ENCODE measurements around the gene MAGEH1.
"Not testable (repeated sequence)": the region's sequence is repeated elsewhere in the genome, so short reads cannot be mapped to it uniquely, and the experiment has no call there.

Gene MAGEH1, protein sequence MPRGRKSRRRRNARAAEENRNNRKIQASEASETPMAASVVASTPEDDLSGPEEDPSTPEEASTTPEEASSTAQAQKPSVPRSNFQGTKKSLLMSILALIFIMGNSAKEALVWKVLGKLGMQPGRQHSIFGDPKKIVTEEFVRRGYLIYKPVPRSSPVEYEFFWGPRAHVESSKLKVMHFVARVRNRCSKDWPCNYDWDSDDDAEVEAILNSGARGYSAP

DNA sequence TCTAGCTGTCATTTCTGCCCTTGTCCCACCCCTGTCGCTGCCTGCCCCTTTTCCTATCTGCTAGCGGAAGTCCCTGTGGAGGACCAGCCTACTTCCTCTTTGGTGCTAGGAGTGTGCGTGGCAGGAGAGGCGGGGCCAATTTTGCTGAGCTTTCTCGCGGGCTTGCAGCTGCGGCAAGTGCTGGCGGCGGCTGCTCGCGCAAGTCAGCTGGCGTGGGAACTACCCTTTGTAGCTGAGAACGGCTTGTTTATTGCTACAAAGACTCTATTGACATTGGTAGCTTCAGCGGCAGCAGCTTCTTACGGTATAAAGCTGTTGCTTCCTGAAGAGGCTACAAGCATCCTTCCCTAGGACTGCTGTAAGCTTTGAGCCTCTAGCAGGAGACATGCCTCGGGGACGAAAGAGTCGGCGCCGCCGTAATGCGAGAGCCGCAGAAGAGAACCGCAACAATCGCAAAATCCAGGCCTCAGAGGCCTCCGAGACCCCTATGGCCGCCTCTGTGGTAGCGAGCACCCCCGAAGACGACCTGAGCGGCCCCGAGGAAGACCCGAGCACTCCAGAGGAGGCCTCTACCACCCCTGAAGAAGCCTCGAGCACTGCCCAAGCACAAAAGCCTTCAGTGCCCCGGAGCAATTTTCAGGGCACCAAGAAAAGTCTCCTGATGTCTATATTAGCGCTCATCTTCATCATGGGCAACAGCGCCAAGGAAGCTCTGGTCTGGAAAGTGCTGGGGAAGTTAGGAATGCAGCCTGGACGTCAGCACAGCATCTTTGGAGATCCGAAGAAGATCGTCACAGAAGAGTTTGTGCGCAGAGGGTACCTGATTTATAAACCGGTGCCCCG lies at the start of gene MAGEH1:
Gene MAGEH1, plus strand, starts transcription at position 138 of the 843 bp plus-strand sequence. Its CDS starts 248 bp downstream, at position 386.
- peak; percentile 39 to 47 for DNase-seq (ENCODE audit: low read depth in 2 of 2)

DNA sequence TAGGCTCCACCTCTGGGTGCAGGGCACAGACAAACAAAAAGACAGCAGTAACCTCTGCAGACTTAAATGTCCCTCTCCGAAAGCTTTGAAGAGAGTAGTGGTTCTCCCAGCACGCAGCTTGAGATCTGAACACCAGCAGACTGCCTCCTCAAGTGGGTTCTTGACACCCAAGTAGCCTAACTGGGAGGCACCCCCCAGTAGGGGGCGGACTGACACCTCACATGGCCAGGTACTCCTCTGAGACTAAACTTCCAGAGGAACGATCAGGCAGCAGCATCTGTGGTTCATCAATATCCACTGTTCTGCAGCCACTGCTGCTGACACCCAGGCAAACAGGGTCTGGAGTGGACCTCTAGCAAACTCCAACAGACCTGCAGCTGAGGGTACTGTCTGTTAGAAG lies 24.8 kb upstream of the MAGEH1 start:
- not testable (repeated sequence) for DNase-seq (ENCODE audit: low read depth in 2 of 2)

DNA sequence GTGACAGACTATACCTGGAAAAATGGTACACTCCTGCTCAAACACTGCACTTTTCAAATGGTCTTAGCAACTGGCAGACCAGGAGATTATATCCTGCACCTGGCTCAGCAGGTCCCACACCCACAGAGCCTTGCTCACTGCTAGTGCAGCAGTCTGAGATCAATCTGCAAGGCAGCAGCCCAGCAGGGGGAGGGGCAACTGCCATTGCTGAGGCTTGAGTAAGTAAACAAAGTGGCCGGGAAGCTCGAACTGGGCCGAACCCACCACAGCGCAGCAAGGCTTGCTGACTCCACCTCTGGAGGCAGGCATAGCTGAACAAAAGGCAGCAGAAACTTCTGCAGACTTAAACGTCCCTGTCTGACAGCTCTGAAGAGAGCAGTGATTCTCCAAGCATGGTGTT lies 8.5 kb upstream of the MAGEH1 start:
- DNase-seq (ENCODE audit: low read depth in 2 of 2): not testable (repeated sequence)

DNA sequence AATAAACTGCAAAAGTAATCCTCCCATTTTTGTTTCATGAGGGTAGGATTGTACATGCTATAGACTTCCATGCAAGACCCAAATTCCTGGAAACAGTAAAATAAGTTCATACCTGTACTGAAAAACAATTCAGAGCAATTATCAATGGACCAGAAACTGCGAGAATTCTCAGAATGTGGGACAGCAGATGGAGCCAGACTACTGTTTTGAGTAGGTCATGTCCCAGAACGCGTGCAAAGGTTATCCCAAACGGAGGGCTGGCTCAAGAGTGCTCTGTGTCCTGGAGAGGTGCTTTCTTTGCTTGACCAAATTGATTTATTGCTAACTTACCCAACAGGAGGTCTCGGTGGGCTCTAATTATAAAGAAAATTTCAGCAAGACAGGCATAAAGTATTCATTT lies 1.7 kb upstream of the MAGEH1 start:
- no peak for DNase-seq (ENCODE audit: low read depth in 2 of 2)

DNA sequence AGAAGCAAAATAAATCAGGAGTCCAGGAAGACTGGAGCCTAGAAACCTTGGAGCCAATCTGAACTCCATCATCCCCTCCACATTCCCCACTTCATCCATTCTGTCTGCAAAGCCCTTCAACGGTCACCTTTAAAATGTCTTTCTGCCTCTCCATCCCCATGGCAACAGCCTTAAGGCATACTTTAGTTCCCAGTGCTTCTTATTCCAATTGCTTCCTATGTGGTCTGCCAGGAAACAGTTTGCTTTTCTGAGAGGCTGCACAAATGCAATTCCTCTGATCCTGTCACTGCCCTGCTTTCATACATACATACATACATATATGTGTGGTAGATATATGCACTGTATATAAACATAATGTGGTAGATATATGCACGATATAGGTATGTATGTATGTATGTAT lies 786 bp upstream of the MAGEH1 start:
- DNase-seq (ENCODE audit: low read depth in 2 of 2): no peak

DNA sequence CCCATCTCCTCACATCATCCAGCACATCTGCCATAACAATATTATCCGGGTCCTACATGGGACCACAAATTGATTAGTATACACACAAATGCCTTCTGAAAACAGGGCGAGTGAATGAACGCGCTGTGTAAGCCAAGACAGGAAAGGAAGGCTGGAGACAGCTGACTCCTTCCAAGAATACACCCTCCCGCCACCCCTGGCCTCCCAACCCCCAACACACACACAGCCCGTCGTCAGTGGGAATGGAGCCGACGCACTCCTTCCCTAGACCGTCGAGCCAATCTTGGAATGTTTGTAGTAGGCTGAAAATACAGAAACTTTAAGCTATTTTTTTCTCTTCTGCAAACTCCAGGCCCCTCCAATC lies 319 bp upstream of the MAGEH1 start:
- no peak for DNase-seq (ENCODE audit: low read depth in 2 of 2)

DNA sequence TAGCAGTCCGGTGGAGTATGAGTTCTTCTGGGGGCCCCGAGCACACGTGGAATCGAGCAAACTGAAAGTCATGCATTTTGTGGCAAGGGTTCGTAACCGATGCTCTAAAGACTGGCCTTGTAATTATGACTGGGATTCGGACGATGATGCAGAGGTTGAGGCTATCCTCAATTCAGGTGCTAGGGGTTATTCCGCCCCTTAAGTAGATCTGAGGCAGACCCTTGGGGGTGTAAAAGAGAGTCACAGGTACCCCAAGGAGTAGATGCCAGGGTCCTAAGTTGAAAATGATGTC lies 852 bp downstream of the MAGEH1 start:
- DNase-seq (ENCODE audit: low read depth in 2 of 2): no peak

DNA sequence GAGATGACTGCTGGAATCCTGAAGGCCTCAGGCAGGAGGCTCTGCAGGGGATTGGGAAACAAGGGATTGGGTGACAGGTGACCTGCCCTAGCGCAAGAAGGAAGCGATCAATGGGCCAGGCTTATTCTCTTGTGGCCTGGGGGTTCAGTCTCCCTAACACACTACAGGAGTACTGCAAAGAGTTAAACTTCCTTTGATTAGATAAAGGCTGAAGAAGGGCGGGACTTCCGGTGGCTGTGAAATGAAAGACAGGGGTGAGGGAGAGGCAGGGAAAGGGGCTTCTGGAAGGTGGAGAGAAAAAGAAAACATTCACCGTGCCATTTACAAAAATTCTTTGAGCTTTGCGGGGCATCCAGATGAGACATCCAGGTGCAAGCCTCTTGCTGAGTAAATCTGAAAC lies 3.8 kb downstream of the MAGEH1 start:
- not testable (repeated sequence) for DNase-seq (ENCODE audit: low read depth in 2 of 2)

DNA sequence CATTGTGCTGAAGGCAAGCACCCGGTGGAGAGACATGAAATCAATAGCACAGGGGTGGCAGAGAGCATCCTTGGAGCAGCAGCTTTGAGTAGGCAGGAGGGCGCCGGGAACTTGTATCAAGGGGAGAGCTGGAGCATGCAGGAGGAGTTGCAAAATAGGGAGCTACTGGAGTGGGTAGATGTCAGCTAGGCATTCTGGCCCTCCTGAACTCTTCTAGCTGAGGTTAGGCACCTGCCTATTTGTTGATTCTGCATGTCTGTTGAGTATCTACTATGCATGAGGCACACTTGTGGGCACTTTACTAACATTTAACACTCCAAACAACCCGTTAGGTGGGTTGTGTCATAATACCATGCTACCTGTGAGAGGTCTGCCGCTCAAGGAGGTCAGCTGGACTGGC lies 7.5 kb downstream of the MAGEH1 start:
- DNase-seq (ENCODE audit: low read depth in 2 of 2): not testable (repeated sequence)

DNA sequence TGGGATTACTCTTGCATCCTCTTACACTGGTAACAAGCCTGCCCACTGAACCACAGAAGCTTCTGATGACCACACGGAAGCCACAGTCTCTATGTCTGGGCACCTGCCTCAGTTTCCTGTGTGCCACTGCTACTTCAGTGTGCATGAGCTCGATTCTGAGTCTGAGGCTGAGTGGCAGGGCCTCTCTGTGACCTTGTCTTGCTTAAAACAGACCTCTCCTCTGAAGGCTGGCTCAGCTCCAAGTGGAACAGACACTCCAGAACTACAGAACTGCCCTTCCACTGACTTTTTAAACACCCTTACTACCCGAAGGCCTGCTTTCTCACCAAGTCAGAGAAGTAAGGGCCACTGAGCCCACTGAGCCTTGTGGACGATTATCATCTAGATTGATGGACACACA lies 8.0 kb downstream of the MAGEH1 start:
- not testable (repeated sequence) for DNase-seq (ENCODE audit: low read depth in 2 of 2)

DNA sequence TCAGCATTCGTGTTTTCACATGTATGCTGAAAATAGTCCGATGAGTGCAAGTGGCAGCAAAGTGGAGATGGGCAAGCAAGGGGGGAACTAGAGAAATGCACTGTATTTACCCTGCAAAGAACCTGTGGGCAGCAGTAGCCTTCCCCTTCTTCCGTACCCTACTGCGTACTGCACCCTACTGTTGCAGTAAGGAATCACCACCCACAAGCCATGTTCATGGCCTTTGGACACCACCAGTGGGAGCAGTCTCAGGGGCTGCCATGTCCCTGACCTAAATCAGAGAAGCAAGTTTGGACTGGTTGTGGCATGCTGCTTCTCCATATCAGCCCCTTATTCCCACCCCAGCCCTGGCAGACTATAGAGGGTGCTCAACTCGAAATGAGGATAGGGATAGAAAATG lies 12.1 kb downstream of the MAGEH1 start:
- not testable (repeated sequence) for DNase-seq (ENCODE audit: low read depth in 2 of 2)

DNA sequence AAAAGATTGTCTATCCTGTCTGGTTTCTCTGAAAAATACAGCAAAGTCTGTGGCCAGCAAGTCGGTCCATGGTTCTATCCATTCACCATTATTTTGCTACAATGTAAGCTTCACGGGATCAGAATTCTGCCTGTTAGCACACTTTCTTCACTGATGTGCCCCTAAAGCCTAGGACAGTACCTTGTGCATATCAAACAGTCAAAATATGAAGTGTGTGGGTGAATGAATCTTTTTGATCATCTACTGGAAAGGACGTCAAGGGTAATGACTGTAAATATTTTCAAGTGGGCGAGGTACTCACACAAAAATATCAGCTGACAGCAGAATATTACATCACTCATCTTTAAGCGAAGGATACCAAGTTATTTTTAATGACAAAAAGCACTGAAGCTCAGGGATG lies 13.2 kb downstream of the MAGEH1 start:
- DNase-seq (ENCODE audit: low read depth in 2 of 2): not testable (repeated sequence)

DNA sequence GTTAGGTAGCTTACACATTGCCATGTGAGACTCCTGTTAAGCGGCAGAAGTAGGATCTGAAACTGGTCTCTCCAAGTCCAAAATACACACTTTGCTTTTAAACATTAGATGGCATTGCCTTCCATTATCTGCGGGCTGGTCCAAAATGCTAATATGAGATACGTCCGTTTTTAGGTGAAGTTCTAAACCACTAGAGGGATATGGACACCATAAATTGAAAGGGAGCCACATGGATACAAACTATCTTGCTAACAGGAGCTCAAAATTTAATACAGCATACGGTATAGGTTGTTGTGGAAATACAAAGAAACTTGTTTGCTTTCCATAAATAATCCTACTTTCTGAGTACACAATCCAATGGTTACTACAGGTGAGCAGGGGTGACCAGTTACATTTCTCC lies 13.9 kb downstream of the MAGEH1 start:
- not testable (repeated sequence) for DNase-seq (ENCODE audit: low read depth in 2 of 2)

DNA sequence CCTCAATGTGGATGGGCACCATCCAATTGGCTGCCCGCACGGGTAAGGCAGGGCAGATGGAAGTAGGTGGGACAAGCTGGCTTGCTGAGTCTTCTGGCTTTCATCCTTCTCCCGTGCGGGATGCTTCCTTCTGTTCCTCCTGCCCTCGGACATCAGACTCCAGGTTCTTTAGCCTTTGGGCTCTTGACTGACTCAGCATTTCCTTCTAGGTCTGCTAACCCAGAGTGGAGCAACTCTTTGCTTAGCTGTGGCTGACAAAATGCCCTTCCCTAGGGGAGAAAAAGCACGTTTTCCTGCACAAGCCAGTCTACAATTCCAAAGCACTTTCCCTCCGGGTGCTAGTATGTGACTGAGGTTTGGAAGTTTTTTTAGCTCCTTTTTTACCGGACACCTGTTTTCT lies 28.0 kb downstream of the MAGEH1 start:
- DNase-seq (ENCODE audit: low read depth in 2 of 2): not testable (repeated sequence)

DNA sequence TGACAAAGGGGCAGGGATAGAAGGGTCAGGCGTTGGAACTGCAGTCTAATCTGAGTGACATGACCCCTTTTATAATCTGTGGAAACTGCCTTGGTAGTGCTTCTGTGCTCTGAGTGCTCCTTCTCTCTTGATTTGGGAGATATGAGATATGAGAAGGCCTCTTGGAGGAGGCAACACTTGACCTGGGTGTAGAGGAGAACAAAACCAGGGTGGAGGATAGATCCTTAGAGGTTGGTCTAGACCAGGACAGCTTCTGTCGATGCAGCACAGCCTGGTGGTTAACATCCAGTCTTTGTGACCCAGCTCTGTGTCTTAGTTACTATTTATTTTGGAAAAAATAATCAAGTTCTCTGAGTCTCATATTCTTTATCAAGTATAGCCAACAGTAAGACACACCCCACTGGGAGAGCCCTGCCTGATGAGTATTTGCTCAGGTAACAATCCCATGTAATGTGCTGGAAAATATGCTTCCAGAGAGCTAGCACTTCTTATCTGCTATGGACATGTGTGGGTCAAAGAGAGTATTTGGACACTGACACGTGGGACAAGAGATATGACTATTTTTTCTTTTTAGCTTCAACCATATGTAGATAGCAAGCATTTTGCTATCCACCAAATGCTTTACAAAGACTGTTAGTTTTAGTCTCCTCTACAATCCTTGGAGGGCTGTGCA lies 28.6 kb downstream of the MAGEH1 start:
- DNase-seq (ENCODE audit: low read depth in 2 of 2): no peak

DNA sequence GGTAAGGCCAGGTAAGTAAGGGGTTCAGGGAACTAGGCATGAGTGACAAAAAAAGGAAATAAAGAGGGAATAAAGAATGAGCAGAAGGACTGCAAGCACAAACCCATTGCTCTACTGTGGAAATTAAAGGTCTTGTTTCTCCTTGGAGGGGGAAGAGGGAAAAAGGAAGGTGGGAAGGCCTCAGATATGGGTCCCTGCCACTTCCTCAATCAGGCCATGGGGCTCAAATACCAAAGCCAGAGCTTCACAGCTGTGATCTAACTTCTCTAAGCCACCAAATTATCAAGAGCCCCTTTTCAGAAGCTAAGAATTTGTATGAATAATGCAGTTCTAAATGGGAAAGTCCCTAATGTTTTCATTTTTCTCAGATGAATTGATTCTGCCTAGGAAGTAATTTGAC lies 33.0 kb downstream of the MAGEH1 start:
- no peak for DNase-seq (ENCODE audit: low read depth in 2 of 2)

DNA sequence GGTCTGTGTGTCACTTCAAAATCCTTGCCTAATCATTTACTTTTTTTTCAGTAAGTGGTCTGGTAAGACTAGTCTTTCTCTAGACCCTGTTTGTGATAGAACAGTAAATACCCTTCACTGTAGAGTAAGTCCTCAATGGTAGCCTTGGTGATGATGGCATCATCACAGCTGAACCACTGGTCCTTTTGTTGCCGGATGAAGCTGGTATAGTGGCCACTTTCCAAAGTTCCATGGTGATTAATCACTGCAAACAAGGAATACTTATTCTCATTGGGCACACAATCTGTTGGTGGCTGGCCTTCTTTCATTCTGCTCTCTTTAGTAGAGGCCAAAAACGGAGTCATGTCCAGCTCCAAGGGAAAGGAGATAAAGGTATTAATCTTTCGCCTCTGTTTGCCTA lies 34.8 kb downstream of the MAGEH1 start:
- no peak for DNase-seq (ENCODE audit: low read depth in 2 of 2)

DNA sequence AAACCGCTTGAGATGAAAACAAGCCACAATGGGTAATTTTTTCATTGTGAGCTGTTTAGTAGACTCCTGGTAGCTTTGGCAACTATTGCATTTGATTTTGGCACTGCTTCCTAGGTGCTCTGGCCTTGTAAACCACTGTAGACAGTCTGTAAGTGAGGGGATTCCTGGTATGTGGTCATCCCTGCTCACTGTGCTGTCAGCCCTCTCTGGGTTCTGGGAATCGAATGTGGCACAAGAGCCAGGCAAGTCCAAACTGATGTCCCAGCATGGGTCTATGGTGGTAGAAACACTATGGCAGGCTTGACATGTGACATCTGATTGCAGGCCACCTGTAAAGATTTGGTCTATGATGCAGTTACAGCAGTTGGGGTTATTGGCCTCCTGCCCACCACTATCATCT lies 35.2 kb downstream of the MAGEH1 start:
- DNase-seq (ENCODE audit: low read depth in 2 of 2): no peak

DNA sequence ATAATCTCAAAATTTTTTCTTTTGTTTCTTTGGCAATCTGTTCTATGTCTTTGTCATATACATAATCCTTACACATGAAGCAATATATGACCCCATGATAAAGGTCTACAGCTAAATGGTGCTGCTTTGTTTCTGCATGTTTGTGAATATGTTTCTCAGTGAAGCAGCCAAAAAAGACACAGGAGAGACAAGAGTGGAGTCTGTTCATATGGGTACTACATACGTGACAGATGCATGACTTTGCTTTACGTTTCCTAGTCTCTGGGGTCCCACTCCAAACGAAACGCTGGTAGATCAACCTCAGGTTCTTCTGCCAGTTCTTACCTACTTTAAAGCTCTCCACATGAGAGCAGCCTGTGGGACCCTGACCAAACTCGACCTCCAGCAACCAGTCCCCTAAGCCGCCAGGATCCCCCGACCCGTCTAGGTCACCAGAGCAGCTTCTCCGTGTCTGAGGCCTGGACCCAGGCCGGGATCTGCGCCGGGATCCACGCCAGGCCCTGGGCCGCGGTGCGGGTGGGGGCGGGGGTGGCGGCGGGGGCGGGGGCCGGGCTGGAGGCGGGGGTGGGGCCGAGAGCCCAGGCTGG lies 36.2 kb downstream of the MAGEH1 start:
- no peak for DNase-seq (ENCODE audit: low read depth in 2 of 2)

DNA sequence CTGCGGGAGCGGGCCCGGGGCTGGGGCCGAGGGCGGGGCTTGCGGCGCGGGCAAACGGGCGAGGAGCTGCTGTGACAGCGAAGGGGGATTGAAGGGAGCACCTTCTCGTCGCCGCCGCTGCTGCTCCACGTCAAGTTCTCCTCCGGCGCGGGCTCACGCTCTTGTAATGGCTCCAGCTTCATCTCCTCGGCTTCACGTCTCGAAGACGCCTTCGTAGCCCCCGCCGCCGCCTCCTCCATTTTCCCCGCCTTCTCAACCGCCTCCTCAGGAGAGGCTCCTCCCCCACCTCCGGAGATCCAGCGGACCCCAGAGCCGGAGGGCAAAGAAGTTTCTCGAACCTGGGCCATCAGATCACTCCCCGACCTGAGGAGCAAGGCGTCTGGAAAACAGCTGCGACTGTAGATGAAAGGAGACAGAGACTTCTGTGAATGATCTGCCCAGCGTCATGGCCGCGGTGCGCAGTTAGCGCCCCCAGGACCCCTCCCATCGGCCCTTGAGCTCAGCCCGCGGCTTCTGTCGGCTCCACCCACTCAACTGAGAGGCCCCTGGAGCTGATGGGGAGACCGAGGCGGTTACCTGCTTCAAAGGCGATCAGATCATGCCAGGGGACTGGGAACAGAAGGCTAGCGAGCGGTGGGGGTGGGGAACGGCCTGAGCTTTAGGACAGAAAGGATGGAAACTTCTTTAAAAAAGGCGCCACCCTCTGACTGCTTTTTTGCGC lies 36.8 kb downstream of the MAGEH1 start:
- DNase-seq (ENCODE audit: low read depth in 2 of 2): peak in 1 of 2 donors; percentile 17

DNA sequence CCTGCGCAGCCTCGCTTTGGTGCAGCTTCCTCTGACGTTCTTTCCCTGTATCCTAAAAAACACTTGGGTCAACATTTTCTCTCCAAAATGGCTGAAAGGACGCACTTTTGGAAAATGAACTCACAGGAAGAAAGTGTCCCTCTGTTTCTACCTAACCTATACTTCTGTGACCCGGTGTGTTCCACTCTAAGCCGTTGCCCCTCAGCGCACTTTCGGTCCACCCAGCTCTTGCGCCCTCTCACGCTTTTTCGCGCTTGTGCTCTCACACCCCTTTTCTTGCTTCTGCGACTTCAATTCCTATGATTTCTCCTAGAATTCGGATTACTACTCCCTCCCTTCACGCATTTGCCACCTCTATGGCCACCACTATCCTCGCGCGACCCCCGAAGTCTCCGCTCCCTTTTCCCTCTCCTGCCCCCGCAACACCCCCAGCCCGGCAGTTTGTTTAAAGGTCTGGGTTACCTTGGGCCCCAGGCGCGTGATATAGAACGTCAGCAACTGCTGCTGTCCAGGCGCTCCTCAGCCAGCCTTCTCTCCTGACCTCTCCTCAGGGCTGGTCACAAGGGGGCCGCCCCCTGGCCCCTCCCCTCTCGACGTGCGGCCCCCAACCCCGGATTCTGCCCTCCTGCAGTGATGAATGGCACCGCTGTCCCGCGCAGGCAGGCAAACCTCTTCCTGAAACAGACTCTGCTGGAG lies 37.5 kb downstream of the MAGEH1 start, which contains the start of gene USP51:
Gene USP51, minus strand, starts transcription at position 535 of the 696 bp plus-strand sequence. CDS start 909 bp downstream, outside the sequence.
- DNase-seq (ENCODE audit: low read depth in 2 of 2): peak in 1 of 2 donors; percentile 6

Measured in stimulated activated CD4-positive, alpha-beta T cell treated with anti-CD3 and anti-CD28 coated beads, Interleukin-1b, Interleukin-23, amount 100 ng/mL, for 1 hour (primary cell).